GM10847 (cell line): Measurements from ENCODE around the gene GRAMD2B.

Experiments used
- POLR2A ChIP-seq: IDR thresholded peaks from 2 replicates; pipeline ENCODE4 v1.6.1; 2011; ENCODE audit not compliant: insufficient read length; ENCODE audit errors: extremely low read depth

Gene GRAMD2B

DNA sequence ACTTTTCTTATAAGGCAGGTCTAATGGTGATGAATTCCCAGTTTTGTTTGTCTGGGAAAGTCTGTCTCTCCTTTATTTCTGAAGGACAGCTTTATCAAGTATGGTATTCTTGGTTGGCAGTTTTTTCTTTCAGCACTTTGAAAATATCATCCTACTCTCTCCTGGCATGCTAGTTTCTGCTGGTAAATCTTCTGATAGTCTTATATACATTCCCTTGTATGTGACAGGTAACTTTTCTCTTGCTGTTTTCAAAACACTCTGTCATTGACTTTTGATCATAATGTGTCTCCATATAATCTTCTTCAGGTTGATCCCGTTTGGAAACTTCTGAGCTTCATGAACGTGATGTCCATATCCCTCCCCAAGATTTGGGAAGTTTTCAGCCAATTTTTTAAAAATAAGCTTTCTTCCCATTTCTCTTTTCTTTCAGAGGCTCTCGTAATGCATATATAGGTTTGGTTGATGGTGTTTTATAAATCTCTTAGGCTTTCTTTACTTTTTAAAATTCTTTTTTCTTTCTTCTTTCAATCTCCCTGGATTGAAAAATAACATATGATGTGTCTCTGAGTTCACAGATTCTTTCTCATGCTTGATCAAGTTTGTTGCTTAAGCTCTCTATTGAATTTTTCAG, 22.5 kb upstream of the GRAMD2B start:
- no peak for TF ChIP-seq POLR2A

DNA sequence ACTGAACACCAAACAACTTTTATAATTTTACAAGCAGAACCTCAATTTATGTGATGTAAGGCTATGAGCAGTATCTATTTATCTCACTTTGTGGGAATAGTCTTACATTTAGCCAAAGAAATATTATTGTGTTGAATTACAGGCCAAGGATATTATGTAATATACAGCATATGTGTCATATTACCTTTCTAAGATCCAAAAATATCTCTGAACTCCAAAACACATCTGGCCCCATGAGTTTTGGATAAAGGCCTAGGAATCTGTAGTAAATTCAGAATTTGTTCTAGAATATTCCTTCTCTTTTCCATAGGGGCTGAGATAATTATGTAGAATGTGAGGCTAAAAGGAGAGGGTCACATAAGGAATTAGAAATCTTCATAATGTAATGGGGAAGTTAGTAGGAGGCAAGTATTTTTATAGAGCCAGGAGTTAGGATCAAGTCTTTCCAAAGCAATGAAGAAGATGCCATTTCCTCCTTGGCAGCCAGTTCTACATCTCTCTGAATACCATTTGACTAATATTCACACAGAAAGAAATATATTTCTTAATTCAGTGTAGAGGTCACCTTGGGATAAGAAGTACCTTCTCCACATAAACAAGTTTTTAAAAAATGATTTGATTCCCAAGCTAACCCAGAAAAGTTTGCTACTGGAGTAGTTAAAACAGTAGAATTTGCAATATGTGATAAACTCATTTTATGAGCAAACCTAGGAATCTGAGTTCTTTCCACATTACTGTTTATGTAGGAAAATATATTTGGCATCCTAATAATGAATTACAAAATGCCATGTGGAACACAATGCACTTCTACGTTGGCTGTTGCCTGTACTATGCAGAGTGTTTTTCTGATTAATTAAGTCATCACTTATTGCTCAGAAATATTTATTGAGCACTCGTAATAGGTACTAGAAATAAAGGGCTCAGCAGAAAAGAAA, 20.3 kb upstream of the GRAMD2B start:
- no peak for TF ChIP-seq POLR2A

DNA sequence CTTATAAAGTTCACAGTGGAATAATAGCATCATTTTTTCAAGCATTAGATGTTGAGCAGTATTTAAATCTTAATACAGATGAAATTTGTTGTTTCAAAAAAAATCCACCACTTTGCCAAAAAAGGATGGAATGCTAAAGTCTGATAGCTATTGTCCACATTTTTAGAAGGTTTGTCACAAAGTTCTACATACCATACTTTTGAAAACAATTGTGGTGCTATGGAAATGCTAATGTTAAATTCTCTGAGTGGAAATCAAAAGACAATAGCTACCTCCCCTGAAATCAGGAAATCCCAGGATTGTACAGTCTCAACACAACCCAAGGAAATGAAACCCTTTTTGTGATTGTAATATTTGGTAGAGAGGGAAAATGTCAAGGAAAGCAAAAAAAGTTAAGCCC, 19.3 kb upstream of the GRAMD2B start:
- no peak for TF ChIP-seq POLR2A

DNA sequence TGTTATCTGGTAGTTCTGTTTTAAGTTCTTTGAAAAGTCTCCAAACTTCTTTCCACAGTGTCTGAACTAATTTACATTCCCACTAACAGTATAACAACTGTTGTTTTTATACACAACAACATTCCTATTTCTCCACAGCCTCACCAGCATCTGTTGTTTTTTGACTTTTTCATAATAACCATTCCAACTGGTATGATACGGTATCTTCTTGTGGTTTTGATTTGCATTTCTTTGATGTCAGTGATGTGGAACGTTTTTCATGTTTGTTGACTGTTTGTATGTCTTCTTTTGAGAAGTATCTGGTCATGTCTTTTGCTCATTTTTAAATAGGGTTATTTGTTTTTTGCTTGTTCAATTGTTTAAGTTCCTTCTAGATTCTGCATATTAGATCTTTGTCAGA, 12.6 kb upstream of the GRAMD2B start:
- no peak for TF ChIP-seq POLR2A

DNA sequence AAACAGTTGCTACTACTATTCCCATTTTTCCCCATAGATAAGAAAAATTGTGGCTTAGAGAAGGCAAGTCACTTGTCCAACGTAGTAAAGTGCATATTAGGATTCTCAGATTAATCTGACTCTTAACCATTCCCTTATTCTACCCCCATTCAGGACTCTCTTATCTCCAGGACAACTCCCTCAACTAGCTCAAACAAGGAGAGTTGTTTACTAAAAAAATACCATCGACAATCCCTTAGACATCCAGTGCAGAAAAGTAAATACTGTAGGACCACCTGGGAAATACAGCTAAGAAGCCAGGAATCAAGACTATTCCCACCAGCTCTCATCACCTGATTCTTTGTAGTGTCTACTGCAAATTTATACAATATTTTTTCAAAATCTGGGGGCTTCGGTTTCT, 9.4 kb upstream of the GRAMD2B start:
- no peak for TF ChIP-seq POLR2A

DNA sequence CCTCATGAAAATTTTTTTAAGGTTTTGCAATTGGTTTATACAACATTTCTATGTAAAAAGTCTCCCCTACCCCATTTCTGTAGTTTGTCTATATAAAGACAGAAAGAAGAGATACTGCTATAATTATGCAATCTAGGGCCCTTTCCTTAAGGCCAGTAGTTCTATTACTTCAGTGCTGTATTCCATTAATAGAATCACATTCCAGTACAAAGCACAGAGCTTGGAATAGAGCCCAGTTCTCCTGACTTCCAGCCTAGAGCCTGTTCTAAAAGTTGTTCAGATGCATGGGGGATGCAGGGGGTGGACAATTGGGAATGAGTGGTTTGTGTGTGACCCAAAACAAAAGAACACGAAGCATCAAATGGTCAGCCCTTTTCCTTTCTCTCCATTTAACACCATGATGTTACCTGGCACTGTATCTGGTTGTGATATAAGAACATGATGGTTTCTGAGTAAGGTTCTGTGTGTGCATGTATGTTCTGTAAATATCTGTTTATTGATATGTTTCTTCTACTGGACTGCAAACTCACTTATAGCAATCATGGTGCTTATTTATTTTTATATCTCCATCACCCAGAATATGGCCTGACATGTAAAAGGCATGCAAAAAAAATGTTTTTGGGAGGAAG, 8.2 kb upstream of the GRAMD2B start:
- no peak for TF ChIP-seq POLR2A

DNA sequence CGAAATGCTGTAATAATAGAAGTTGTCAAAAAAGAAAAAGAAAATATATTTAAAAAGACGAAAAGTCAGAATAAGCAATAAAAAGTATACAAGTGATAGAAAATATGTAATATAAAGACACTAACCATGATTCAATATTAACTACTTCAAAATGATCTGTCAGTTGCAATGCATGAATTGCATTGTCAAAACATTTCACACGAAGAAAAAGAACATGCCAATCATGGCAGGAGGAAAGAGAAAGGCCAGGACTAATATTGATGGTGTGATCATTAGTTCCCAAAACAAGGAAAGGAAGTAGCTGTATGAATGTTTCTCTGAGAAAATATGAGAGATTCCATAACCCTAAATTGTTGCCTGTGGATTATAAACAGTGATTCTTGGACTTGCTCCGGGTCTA, 7.4 kb upstream of the GRAMD2B start:
- TF ChIP-seq POLR2A: no peak

DNA sequence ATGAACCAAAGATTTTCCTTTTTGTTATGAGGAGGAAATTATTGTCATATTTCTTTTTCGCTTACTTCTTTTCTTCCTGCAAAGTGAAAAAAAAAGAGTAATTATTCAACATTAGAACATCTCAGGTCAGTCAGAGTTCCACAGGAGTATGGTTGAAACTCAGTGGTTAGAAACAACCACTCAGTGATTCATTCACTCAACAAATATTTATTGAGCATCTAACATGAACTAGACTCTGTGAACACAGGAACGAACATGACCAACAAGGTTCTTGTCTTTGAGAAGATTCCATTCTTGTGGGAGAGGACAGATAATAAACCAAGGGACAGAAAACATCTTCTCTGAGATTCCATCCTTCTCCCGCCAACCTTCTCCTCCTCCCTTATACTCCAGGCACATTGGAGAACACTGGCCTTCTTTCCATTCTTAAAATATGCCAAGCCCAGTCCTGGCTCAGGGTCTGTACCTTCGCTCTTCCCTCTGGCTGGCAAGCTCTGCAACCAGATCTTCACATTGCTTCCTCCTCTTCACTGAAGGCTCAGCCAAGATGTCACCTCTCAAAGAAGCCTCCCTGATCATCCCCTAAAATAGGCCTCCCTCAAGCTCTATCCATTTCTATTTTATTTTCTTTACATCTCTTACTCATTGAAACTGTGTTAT, 6.8 kb upstream of the GRAMD2B start:
- TF ChIP-seq POLR2A: no peak

DNA sequence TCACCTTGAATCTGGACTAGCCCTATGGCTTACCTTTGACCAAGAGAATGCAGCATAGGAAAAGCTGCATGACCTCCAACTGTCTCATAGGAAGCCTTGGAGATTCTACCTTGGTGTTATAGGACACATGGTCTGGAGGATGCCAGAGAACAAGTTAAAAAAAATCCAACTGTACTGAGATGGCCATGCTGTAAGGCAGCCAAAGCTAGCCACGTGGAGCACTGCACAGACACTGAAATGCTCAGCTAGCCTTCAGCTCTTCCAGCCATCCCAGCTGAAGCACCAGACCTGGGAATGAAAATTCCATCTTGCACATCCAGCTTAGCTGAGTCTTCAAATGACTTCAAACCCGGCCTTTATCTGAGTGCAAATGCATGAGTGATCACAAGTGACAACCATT, 6.0 kb upstream of the GRAMD2B start:
- TF ChIP-seq POLR2A: no peak

DNA sequence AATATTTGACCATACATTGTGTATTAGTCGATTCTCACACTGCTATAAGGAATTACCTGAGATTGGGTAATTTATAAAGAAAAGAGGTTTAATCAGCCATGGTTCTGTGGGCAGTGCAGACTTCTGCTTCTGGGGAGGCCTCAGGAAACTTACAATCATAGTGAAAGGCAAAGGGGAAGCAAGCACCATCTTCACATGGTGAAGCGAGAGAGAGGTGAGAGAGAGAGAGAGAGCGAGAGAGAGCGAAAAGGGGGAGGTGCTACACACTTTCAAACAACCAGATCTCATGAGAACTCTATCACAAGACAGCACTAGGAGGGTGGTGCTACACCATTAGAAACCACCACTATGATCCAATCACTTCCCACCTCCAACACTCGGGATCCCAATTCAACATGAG, 4.1 kb upstream of the GRAMD2B start:
- TF ChIP-seq POLR2A: no peak

DNA sequence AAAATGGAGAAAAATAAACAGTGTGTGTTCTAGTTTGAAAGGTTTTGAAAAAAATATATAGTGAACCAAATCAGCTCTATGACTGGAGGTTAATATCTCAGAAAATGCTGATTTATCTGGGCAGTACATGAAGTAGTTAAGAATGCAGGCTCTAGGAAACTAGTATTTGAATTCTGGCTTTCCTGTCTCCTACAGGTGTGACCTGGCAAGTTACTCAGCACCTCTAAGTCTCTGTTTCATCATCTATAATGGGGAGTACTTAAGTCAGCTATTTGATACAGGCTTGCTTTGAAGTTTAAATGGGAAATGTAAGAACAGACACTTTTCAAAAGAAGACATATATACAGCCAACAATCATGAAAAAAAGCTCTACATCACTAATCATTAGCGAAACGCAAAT, 5.2 kb downstream of the GRAMD2B start:
- TF ChIP-seq POLR2A: no peak

DNA sequence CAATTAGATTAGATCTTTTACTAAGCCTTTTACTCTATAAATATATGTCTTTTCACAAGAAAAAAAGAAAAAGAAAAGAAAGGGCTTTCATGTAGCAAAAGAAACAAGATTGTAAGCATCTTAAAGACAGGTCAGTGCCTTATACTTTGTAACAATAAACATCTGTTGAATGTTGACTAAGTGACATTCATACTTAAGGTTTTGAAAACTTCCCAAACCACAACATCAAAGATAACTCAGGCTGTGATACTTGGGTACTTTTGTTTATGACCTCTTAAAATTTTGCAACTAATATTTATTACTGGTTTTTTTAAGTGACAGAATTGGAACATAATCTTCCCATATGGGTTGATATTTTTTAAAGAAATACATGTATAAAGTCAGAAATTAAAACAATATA, 7.4 kb downstream of the GRAMD2B start:
- no peak for TF ChIP-seq POLR2A

DNA sequence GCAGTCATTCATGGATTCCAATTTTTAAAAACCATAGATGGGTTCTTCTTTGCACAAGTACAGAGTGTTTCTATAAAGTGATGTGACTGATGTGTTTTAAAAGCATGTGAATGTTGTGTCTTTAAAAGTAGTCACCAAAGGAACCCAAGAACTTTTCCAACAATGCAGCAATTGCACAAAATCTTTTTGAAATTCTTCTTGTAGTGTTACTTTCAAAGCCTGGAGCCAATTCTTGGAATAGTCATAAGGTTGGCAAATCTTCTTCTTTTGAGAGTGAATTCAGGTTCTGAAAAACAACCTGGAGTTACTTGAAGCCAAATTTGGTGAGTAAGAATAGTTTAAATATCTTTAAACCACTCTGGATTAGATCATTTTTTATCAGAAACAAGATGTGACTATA, 10.5 kb downstream of the GRAMD2B start:
- no peak for TF ChIP-seq POLR2A

DNA sequence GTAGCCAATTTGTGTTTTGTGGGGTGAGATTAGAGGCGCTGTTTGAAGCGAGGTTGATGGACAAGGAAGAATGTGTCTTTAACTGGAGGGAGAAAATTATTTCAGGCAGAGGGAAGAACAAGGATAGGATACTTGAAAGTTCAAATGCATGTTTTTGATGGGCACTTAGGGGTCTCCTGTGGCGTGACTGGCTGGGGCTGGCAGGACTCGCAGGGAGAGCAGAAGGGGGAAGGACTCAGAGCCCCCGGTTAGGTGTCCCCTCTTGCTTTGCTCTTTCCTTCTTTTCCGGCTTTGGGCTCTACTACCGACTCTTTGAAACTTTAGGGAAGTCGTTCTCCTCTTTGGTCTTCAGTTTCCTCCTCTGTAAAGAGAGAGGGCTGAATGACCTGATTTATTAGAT, 12.1 kb downstream of the GRAMD2B start:
- TF ChIP-seq POLR2A: no peak

DNA sequence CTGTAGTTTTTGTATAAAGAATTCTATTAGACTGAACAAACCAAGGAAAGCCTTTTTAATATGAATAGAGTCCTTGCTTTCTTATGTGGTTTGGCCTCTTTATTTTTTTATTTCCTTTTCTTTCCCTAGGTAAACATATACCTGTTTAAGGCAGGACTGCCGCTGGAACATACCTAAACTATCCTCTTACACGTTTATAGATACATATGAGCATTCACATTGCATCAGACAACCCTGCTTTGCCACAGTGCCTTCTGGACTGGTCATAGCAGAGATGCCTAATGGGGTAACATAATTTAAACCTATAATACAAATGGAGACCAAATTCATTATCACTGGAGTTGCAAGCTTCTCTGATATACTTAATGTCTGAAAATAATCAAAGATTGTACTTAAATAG, 12.5 kb downstream of the GRAMD2B start:
- no peak for TF ChIP-seq POLR2A

DNA sequence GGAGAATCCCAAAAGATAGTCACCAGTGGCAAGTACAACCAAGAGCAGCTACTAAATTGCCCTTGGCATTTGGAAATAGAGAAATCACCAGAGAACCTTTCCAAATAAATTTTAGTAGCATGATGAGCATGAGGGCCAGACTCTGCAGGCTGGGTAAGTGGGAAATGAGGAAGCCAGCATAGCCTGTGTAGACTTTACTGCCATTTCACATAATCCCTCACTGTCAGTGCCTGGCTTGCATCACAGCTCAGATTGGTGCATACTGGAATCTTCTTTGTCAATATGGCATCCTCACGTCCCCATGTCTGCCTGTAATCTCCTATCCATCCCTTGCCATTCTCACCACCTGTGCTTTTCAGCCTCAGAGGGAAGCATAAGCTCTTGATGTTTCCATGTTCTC, 14.5 kb downstream of the GRAMD2B start:
- no peak for TF ChIP-seq POLR2A
